Transverse colon (tissue), 3 donors: Measurements from ENCODE around the gene GSG1L.

Experiments
- CTCF ChIP-seq, 5 experiments: fragments of 200-600 bp in 3 of 5; fragments of 450-650 bp in 2 of 5; sonication (generic) in 3 of 5; IDR thresholded peaks; 1 replicate in 2 of 5; 2 replicates in 3 of 5; pipeline ENCODE4 v1.5.1; 2016 to 2017; ENCODE audit warnings: antibody characterized with exemption in 5 of 5, inconsistent platforms in 3 of 5, mild to moderate bottlenecking in 2 of 5, moderate library complexity in 1 of 5
- EP300 ChIP-seq: sonication (generic); formaldehyde crosslinking; IDR thresholded peaks from one replicate; pipeline ENCODE4 v1.6.1; 2017; ENCODE audit warnings: antibody characterized with exemption, low read depth

GRCh38 chr16:28051486-28051885, 12.0 kb downstream of the GSG1L start:
- TF ChIP-seq CTCF (IDR thresholded peaks at IDR 0.05) (no peak), EP300 (no peak)
